GM18502 (cell line): ENCODE data around the gene SLC44A3.
"Not testable (repeated sequence)": the region's sequence is repeated elsewhere in the genome, so short reads cannot be mapped to it uniquely, and the experiment has no call there.

ENCODE experiments used
- ATAC-seq: cut with Tn5 transposase; IDR thresholded peaks from one replicate; pipeline ENCODE4 v1.9.1; 2021; ENCODE audit warnings: mild to moderate bottlenecking; ENCODE audit not compliant: unreplicated experiment, poor library complexity

Gene SLC44A3

GRCh38 chr1:94927405-94928175 is 107.4 kb downstream of the SLC44A3 start:
- no peak for ATAC-seq

- ATAC-seq, result no peak
Observed at GRCh38 chr1:94928293-94928939, 108.3 kb downstream of the SLC44A3 start.

GRCh38 chr1:94929351-94930217 is 109.4 kb downstream of the SLC44A3 start:
- no peak for ATAC-seq

- ATAC-seq, result no peak
Observed at GRCh38 chr1:94931254-94931841, 111.2 kb downstream of the SLC44A3 start.

- no peak for ATAC-seq
Observed at GRCh38 chr1:94934551-94934950, 114.4 kb downstream of the SLC44A3 start.

- ATAC-seq, result no peak
Observed at GRCh38 chr1:94935034-94935433, 114.9 kb downstream of the SLC44A3 start.

- no peak for ATAC-seq
Observed at GRCh38 chr1:94935476-94935875, 115.3 kb downstream of the SLC44A3 start.

GRCh38 chr1:94936861-94937620 is 116.9 kb downstream of the SLC44A3 start:
- no peak for ATAC-seq

- no peak for ATAC-seq
Observed at GRCh38 chr1:94937820-94938219, 117.7 kb downstream of the SLC44A3 start.

- ATAC-seq, result no peak
Observed at GRCh38 chr1:94940738-94941137, 120.6 kb downstream of the SLC44A3 start.

- not testable (repeated sequence) for ATAC-seq
Observed at GRCh38 chr1:94941480-94941879, 121.3 kb downstream of the SLC44A3 start.

- no peak for ATAC-seq
Observed at GRCh38 chr1:94942171-94943128, 122.3 kb downstream of the SLC44A3 start.
